Right lobe of liver (tissue), 6 donors: ENCODE measurements around the gene ARID3B. TPM values are rescaled to one million over a fixed set of nuclear protein-coding genes. Genes with fewer than 3 reads are reported as not detected.
A peak's percentile ranks its signal among the peaks of the same experiment; 100 is the strongest.
"Not testable (repeated sequence)": the region's sequence is repeated elsewhere in the genome, so short reads cannot be mapped to it uniquely, and the experiment has no call there.

Source experiments
- ATAC-seq, 4 donors: fragments of 200-7000 bp; cut with Tn5 transposase; one replicate each; pipeline ENCODE4 v1.9.1; 2020; ENCODE audit warnings: mild to moderate bottlenecking in 4 of 4, moderate library complexity in 4 of 4
- DNase-seq, 3 donors: peaks; one replicate each; pipeline ENCODE4 v3.0.0-alpha.2; 2020
- H3K27ac ChIP-seq, 3 donors: fragments of 200-600 bp; one replicate each; pipeline ENCODE4 v1.8.0; 2022
- H3K27me3 ChIP-seq, 2 donors: fragments of 200-600 bp; one replicate each; pipeline ENCODE4 v1.8.0; 2022
- H3K36me3 ChIP-seq, 4 donors: fragments of 200-600 bp; sonication (generic) in 1 of 4; one replicate each; pipeline versions ENCODE4 v1.5.1 to v1.8.0; 2017 to 2022; ENCODE audit warnings: control low read depth in 1 of 4
- H3K4me1 ChIP-seq, 4 donors: fragments of 200-600 bp; sonication (generic) in 1 of 4; one replicate each; pipeline versions ENCODE4 v1.5.1 to v1.8.0; 2017 to 2022; ENCODE audit warnings: control low read depth in 1 of 4
- H3K4me3 ChIP-seq, 3 donors: fragments of 200-600 bp; one replicate each; pipeline ENCODE4 v1.8.0; 2022
- H3K9me3 ChIP-seq, 4 donors: fragments of 200-600 bp; sonication (generic) in 1 of 4; one replicate each; pipeline versions ENCODE4 v1.5.1 to v1.8.0; 2017 to 2022; ENCODE audit warnings: control low read depth in 1 of 4
- CTCF ChIP-seq, 4 donors: fragments of 200-600 bp in 3 of 4; fragments of 450-650 bp in 1 of 4; IDR thresholded peaks; one replicate each; pipeline versions ENCODE4 v1.5.1 to v1.8.0; 2016 to 2022; ENCODE audit warnings: antibody characterized with exemption in 4 of 4, mild to moderate bottlenecking in 2 of 4
- POLR2A ChIP-seq: fragments of 450-650 bp; IDR thresholded peaks from one replicate; pipeline ENCODE4 v1.6.1; 2017; ENCODE audit warnings: antibody characterized with exemption, mild to moderate bottlenecking
- WGBS: methylation state at CpG from one replicate; pipeline ENCODE4 v1.1.6; 2018; ENCODE audit warnings: low coverage, low lambda C conversion rate; ENCODE audit not compliant: insufficient coverage; ENCODE audit errors: missing lambda C conversion rate; 5-methylcytosine and 5-hydroxymethylcytosine counted together
- intact Hi-C, 2 donors: fragments of 100-400 bp; cut with DNase I; formaldehyde crosslinking; loops; one replicate each; pipeline versions ENCODE4 v1.11.2 to v1.14.1; 2022
- total RNA-seq, 6 experiments: library from RNA; depleted of rRNA in 2 of 6; stranded (reverse); fragments of >200 nt in 2 of 6; fragmentation: NEBNext Ultra II Directional in 3 of 6; extraction: Animal tissue kit (Norgen Biotek cat#: 25700) in 3 of 6; gene quantifications; one replicate each; pipeline versions ENCODE4 v1.1.0 to v1.2.4, GENCODE V29; 2016 to 2023
- donor health status: DM: no; HTN: yes; CAD: no.
- donor health status: DM: no; HTN: no; CAD: no.
- donor health status: DM: no; HTN: no; CAD: no.
- donor health status: DM: no; HTN: yes; CAD: no.
- donor health status: DM: no; HTN: yes; CAD: no.

The ARID3B gene
- total RNA-seq, 6 experiments from 2014 or later, result 1.5 to 3.2 (median 2.3) TPM

- Histone ChIP-seq H3K4me3 (no peak overlapping the region), H3K4me1 (peaks cover 0 to 8% (median 0%) of the 10 kb centered on the region in 4 donors), H3K27me3 (no peaks in the 10 kb centered on the region), H3K36me3 (peaks cover 0 to 14% (median 0%) of the 10 kb centered on the region in 4 donors), H3K27ac (no peak overlapping the region), H3K9me3 (no peaks in the 10 kb centered on the region)
- WGBS, result no CpG with 5 or more reads among the region's 4 CpGs
- no peak for DNase-seq
- no peak for TF ChIP-seq CTCF (IDR thresholded peaks at IDR 0.05)
- no peak for TF ChIP-seq POLR2A
- no peak for ATAC-seq
- intact Hi-C loops, result no loop called here
These were observed 53.4 kb downstream of the ARID3B start for GRCh38 chr15:74594455-74594854.

GRCh38 chr15:74595271-74595670 lies 54.3 kb downstream of the ARID3B start:
- no peaks in the 10 kb centered on the region for H3K9me3 ChIP-seq
- no peak for TF ChIP-seq POLR2A
- no peak for TF ChIP-seq CTCF (IDR thresholded peaks at IDR 0.05)
- intact Hi-C loops, result no loop called here
- H3K36me3 ChIP-seq, result peaks cover 0 to 10% (median 0%) of the 10 kb centered on the region in 4 donors
- DNase-seq, result peak in 1 of 3 donors; percentile 9
- WGBS, result 96% methylated on average over 3 of the region's 5 CpGs
- no peaks in the 10 kb centered on the region for H3K27me3 ChIP-seq
- peaks cover 0 to 10% (median 0%) of the 10 kb centered on the region in 4 donors for H3K4me1 ChIP-seq
- no peak overlapping the region for H3K27ac ChIP-seq
- ATAC-seq, result no peak
- H3K4me3 ChIP-seq, result no peak overlapping the region

DNA sequence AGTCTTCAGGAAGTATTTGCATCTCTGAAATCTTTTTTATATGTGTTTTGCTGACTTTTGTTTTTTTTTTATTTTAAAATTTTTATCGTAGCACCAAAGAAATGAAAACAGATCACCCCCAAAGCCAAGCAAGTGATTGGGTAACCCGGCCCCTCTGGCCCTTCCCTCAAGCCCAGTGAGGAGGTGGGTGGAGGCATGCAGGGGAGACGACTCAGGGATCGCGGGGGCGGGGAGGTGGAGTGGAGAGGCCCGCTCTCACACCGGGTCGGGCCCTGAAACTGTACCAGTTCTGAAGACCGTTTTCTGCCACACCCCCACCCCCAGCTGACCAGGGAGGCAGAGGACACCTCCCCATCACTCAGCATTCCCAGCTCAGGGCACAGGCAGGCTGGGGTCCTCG lies 55.7 kb downstream of the ARID3B start:
- DNase-seq, result peak in 1 of 3 donors; percentile 47
- H3K27me3 ChIP-seq, H3K9me3 ChIP-seq, intact Hi-C loops, H3K27ac ChIP-seq, ATAC-seq, H3K36me3 ChIP-seq, H3K4me3 ChIP-seq: not testable (repeated sequence)
- WGBS, result 54% methylated on average over 2 of the region's 11 CpGs
- H3K4me1 ChIP-seq, result peaks cover 0 to 10% (median 0%) of the 10 kb centered on the region in 4 donors

- no CpG with 5 or more reads among the region's 16 CpGs for WGBS
- intact Hi-C loops, result not testable (repeated sequence)
These were observed 56.2 kb downstream of the ARID3B start for GRCh38 chr15:74597146-74597705.

GRCh38 chr15:74598126-74598842 lies 57.3 kb downstream of the ARID3B start:
- no peaks in the 10 kb centered on the region for H3K36me3 ChIP-seq
- peak overlapping the region; percentile 50 to 68 (median 66) for H3K4me3 ChIP-seq
- H3K27ac ChIP-seq, result peak overlapping the region; percentile 79 to 93 (median 92)
- TF ChIP-seq CTCF (IDR thresholded peaks at IDR 0.05) (no peak), POLR2A (no peak)
- intact Hi-C loops, result no loop called here
- ATAC-seq, result peak; percentile 97 to 98 (median 98)
- 2% methylated on average over 19 of the region's 26 CpGs for WGBS
- H3K9me3 ChIP-seq, result no peaks in the 10 kb centered on the region
- no peaks in the 10 kb centered on the region for H3K27me3 ChIP-seq
- H3K4me1 ChIP-seq, result peaks cover 0 to 10% (median 0%) of the 10 kb centered on the region in 4 donors
- DNase-seq, result peak; percentile 97 to 98 (median 97)

More at GRCh38 chr15:74597146-74597705, 56.2 kb downstream of the ARID3B start:
- not testable (repeated sequence) for H3K27ac ChIP-seq, ATAC-seq, H3K27me3 ChIP-seq, H3K4me3 ChIP-seq, H3K36me3 ChIP-seq, H3K9me3 ChIP-seq
- peaks cover 0 to 10% (median 0%) of the 10 kb centered on the region in 4 donors for H3K4me1 ChIP-seq
- DNase-seq, result peak in 1 of 3 donors; percentile 39
